Embryonic facial prominence (tissue), 1 donor: Measurements from ENCODE around the gene CEND1.

ENCODE experiments used
- DNase-seq: peaks from one replicate; pipeline ENCODE4 v3.0.0-alpha.2; 2016; ENCODE audit errors: extremely low spot score

Gene CEND1

DNA sequence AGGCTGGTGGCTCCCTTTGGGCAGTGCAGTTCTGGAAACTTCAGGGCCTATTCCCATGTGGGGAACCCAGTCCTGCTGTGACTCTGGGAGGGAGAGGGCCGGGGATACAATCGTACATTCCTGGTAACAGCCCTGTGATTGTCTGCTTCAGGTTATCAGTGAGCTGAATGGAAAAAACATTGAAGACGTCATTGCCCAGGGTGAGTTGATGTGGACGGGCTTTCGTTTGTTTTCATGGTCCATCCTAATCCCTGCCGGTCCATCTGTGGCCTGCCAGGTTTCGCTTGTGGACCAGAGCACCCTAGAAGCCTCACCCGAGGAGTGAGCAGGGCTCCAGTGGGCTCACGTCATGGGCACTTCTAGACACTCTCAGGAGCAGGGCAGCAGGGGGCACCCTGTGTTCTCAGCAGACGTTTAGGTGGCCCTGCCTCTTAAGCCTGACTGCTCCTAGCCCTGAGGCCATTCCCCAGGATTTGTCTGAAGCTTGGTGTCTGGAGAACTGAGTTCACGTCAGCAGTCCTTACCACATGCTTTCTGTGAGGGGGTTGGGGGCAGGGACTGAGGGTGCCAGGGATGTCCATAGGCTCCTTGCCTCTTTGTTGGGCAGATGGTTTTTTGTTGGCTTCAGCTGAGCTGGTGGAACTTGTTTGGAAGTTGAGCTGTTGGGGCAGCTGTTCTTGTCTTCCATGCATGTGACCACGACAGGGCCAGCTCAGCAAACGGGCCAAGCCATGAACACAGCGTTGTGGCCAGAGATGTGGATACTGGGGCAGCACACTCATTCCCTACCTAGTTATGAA is 21.8 kb upstream of the CEND1 start:
- DNase-seq, result no peak

GRCh38 chr11:810040-810567 is 20.2 kb upstream of the CEND1 start:
- no peak for DNase-seq

GRCh38 chr11:809287-810039 is 19.6 kb upstream of the CEND1 start, which contains the start of gene RPLP2:
Gene RPLP2, plus strand, starts transcription at chr11:809967. Its CDS starts 268 bp downstream, at chr11:810235.
- peak; percentile 91 for DNase-seq

DNA sequence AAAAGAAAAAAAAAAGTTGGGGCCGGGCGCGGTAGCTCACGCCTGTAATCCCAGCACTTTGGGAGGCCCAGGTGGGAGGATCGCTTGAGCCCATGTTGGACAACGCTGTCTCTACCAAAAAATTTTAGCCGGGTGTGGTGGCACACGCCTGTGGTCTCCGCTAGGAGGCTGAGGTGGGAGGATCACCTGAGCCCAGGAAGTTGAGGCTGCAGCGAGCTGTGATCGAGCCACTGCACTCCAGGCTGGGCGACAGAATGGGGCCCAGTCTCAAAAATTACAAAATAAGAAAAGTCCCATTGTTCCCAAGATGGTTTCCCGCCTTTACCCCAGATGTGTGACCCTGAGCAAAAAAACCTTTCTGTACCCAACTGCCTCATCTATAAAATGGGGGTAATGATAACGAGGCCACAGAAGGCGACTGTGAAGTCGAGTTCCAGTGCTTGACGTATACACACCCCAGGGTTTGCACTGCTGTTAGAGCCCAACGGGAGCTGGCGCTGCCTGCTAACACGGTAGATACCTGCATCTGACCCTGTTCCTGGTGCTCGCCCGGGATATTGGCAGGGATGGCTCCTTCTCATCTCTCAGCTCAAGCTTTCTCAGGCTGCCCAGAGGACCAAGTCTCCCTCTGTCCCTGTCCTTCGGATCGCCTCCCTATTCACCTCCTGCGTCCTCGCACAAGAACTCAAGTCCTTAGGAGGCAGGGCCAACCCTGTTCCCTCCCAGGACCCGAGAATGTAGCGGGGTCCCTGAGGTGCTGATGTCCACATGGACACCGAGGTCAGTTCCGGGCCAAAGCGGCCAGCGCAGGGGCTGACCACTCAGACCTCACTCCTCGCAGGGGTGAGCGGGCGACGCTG is 18.8 kb upstream of the CEND1 start:
- DNase-seq, result no peak

DNA sequence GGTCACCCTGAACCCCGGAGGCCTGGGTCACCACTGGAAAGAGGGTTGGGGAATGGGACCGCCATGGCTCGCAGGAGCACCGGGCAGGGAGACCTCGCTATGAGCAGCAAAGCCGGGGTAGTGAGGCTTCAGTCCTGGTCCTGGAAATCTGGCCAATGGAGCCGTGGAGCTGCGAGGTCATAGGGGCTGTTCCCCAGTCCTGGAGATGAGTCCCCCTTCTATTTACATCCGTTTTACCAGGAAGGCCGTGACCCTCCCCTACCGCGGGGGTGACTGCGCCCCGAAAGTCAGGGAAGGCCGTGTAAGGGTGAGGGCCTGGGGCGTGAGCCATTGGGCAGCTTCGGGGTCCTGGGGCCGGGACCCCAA is 14.7 kb upstream of the CEND1 start:
- DNase-seq, result no peak

- no peak for DNase-seq
These were observed 14.1 kb upstream of the CEND1 start for GRCh38 chr11:803770-804598.

DNA sequence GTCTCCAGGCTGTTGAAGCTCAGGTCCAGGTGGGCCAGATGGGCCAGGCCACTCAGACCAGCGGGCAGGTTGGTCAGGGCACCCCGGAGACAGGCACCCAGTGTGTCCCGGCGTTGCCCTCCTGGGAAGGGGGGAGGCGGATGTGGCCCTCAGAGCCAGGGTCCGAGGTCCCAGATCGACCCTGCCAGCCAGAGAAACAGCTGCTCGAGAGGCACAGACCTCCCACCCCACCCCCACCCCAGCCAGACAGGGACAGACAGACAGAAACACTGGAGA is 13.5 kb upstream of the CEND1 start:
- DNase-seq, result no peak

DNA sequence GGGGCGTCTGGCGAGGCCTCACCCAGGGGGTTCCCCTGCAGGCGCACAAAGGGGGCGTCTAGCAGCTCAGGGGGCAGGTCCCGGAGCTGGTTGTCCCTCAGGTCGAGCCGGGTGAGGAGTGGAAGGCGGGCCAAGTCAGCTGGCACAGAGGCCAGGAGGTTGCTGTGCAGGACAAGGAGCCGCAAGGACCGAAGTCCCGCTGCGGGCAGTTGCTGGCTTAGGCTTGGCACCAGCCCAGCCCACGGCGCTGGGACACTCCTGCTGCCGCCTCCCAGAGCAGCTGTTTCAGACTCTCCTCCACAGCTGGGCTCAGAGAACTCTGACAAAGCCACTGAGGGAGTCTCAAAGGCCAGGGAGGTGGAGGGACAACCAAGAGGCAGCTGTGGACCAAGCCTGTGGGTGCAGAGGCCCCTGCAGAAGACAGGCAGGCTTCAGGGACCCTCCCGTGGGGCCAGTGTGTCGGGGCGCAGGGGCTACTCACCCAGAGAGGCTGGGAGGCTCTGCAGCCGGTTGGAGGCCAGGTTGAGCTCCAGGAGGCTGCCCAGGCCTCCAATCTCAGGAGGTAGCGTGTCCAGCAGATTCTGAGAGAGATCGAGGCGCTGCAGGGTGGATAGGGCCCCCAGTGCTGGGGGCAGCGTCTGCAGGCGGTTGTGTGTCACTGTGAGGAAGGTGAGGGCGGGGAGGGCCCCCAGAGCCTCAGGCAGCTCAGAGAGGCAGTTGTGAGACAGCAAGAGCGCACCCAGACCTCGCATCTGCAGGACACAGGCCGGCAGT is 13.0 kb upstream of the CEND1 start:
- no peak for DNase-seq

- DNase-seq, result no peak
These were observed 12.2 kb upstream of the CEND1 start for GRCh38 chr11:802018-802617.

DNA sequence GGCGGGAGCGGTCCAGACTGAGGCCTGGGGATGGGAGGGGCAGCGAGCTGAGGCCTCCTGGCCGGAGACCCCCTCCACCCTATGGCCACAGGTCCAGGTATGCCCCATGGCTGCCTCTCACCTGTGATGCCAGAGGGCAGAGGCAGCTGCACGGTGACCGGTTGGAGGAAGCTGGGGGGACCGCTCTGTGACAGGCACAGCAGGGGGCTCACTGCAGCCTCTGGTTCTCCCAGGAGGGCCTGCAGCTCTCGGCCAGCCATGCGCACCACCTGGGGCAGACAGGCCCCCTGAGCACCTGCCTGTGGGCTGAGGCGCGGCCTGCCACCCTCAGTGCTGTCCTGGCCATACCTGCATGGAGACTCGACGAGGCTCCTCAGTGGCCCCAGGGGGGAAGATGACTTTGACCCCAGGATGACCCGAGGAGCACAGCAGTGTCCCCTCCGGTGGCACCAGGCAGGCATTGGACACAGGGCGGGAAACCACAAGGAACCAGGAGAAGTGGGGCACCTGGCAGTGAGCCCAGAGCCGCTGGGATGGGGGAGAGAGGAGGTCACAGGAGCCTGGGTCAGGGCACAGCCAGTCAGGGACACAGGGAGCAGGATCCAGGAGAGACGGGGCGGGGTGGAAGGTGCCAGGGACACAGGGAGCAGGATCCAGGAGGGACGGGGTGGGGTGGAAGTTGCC is 11.3 kb upstream of the CEND1 start:
- no peak for DNase-seq

- no peak for DNase-seq
These were observed 10.6 kb upstream of the CEND1 start for GRCh38 chr11:800473-800872.

DNA sequence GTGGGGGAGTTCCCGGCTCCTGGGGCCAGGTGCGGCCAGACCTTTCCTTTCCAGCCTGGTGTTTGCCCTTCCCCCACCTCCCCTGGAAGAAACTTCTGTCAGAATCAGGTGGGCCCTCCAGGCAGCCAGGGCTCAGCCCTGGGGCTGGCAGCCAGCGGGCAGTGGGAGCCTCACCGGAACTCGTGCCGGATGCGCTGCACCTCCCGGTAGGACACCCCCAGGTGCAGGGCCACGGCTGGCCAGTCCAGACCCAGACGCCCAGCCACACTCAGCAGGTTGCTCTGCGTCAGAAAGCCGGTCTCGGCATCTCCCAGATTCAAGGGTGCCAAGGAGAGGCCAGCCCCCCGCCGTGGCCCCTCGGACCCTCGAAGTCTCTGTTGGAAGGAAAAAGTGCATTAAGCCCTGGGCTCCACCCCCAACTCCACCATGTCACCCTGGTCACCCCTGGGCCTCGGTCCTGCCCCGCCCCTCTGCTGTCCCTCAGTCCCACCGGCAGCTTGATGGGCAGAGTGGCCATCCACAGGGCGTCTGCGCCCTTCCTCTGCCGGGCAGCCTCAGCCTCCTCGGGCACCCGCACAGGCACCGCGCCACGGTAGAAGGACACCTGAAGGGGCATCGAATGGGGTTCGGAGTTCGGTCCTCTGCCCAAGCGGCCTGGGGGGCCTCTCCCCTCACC is 9.9 kb upstream of the CEND1 start:
- DNase-seq, result no peak

- peak; percentile 47 for DNase-seq
These were observed 8.3 kb upstream of the CEND1 start, which contains the start of gene SLC25A22 for GRCh38 chr11:798093-798713. Gene SLC25A22, minus strand, starts transcription at chr11:798281. Its CDS starts 3,275 bp downstream, at chr11:795006.

GRCh38 chr11:797296-798092 is 7.6 kb upstream of the CEND1 start:
- DNase-seq, result peak; percentile 80

DNA sequence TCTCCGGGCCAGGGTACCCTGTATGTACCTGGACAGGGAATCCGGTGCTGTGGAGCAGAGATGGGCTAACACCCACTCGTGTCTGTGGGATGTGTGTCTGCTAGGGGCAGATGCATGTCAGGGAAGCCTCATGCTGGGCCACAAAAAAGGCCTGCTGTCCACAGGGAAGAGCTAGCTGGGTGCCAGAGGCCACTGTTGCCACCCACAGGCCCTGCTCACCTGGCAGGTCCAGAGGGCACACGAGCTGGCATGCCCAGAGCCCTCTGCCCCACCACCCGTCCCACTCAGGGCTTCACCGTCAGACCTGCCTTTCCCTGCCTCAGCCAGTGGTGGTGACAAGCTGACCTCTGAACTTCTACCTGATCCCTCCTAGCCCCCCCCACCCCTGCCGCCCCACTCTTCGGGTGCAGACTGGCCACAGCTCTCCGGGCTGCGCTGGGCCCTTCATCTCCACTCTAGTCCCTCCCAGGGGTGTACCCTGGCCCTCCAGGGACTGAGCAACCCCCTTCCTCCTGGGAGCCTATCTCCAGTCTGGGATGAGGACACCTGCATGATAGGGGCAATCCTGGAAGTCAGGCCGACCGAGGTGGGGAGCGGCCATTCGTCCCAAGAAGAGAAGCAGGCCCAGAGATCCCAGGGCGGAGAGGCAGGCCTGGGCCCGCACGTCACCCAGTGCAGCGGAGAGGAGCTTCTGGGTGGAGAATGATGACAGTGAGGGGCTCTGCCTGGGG is 6.8 kb upstream of the CEND1 start:
- no peak for DNase-seq

DNA sequence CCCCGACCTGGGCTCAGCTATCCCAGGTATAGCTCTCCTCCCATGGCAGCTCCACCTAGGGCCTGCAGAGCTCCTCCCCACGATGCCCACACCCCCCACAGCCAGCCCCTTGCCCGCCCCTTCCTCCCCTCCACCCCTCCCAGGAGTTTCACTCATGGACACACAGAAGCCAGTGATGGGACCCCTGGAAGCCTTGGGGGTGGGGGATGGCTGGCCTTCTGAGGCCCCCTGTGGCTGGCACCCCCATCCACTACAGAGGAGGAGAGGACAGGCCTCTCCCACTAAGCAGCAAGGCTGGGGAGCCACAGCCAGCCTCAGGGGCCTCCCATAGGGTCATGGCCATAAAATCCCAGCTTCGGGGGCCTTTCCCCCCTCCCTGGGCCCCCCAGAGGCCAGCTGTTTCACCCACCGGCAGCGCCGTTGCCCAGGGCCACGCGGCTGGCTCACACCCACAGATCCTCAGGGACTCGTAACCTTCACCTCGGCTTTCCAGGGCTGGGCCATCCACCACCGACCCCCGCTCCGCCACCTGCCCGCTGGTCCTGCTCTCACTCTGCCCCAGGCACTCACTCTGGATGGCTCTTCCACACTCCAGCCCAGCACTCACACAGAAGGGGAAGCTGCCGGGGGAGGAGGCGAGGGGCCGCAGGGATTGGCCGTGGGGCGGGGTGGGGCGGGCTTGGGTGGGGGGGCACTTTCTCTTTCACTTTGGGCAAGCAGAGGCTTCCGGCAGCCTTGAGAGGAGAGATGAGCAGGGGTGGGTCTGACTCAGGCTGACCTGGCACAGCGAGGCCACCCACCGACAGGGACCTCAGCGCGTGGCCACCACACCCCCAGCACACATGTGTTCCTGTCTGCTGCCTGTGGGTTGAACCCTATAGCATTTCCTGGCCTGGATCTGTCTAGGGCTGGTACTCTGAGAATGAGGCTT is 6.0 kb upstream of the CEND1 start:
- no peak for DNase-seq
